Effector CD8-positive, alpha-beta T cell (primary cell): Measurements from ENCODE around the gene ETV2.
"Not testable (repeated sequence)": the region's sequence is repeated elsewhere in the genome, so short reads cannot be mapped to it uniquely, and the experiment has no call there.

Experiments
- DNase-seq: peaks from one replicate; lab custom pipeline; 2025; lab: John Stamatoyannopoulos, UW

Gene ETV2

DNA sequence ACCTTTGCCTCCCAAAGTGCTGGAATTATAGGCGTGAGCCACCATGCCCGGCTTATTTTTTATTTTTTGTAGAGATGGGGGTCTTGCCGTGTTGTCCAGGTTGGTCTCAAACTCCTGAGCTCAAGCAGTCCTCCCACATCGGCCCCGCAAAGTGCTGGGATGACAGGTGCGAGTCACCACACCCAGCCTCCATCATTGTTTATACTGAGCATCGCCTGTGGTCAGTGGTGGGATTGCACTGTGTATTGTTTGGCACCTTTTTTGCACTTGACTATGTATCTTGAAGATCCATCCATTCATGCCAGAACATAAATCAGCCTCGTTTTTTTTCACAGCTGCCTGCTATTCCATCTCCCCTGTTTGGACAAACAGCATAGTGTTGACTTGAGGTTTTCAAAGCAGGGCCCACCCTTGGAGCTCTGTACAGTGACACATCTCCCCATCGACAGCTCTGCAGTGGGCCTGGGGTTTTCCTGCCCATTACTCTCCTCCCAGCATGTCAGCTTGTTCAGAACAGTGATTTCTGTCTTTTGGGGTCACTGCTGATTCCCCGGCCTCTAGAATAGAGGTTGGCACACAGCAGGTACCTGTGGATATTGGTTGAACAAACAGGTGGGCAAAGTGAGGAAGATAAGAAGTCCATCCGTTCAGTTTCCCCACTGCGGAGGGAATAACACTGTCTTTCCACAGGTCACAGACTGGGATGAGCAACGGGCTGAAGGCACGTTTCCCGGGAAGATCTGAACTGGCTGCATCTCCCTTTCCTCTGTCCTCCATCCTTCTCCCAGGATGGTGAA lies 16.6 kb downstream of the ETV2 start:
- no peak for DNase-seq

DNA sequence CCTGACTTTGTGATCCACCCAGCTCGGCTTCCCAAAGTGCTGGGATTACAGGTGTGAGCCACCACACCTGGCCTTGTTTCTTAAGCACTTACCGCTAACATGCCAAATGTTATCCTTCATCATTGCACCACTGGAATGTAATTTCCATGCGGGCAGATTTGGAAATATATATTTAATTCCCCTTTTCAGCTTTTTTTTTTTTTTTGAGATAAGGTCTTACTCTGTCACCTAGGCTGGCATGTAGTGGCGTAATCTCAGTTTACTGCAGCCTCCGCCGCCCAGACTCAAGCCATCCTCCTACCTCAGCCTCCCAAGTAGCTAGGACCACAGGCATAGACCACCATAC lies 20.4 kb downstream of the ETV2 start:
- DNase-seq = no peak

DNA sequence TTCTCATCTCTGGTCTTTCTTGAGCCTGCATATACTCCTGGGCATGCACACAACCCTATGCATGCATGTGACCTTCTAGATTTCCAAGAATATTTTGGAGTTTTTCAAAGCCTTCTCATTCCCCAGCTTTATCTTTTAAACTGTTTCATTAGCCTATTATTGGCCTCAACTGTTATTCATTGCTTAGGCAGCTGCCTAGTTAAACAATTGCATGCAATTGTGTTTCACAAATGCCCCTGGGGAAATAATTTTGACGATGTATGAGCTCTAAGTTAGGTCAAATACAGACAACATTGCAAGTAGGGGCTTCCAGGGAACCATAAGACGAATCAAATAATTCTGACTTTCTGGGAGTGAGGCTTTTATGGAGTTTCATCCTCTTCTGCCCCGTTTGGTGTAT lies 22.4 kb downstream of the ETV2 start:
- no peak for DNase-seq

DNA sequence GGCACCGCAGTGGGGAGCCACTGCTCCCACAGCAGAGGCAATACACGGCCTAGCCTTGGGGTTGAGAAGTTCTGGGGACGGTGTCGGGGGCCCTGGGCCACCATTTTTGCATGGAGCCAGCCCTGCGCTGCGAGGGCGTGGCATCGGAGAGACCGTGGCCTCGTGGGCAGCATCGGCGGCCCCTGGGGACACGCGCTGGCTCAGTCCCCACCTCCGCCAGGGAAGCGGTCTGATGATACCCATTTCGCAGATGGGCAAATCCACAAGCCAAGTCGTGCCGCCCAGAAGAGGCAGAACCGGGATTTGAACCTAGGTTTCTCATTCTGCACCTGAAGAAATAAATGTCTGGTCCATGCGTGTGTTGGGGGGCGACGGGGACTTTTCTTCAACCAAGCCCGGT lies 23.6 kb downstream of the ETV2 start:
- DNase-seq = no peak

DNA sequence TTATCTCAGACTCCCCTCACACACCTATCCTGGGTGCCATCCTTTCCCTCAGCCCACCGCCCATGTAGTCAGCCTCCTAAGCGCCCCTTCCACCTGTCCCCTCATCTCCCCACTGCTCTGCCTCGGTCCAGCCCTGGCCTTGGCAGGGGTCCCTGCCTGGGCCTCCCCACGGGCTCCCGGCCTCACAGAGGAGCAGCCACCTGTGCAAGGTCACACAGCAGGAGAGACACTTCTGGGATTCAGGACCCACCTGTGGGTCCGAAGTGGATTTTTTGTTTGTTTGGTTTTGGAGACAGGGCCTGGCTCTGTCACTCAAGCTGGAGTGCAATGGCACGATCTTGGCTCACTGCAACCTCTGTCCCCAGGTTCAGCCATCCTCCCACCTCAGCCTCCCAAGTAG lies 24.1 kb downstream of the ETV2 start:
- DNase-seq = no peak

DNA sequence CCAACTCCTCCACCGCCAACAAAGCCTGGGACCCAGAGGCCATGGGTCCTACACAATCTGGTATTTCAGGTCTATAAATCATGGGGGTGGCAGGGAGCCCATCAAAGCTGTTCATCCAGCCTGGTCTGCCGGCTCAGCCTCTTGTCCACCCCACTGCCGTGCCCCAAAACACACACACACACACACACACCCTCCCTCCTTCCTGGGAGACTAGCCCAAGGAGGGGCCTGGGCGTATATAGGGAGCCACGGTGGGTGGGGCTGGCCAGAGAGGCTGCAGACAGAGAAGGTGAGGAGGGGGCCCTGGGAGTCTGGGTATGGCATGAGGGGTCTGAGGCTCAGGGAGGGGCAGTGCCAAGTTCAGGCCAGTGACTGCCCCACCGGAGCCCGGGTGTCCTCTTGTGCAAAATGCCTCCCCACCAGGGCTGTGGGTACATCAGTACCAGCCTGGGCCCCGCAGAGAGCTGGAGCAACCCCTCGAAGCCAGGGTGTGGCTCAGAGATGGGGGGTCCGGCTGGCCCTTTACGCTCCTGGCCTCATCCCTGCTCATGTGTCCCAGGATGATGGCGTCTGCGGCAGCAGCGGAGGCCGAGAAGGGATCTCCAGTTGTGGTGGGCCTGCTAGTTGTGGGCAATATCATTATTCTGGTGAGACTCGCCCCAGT lies 24.8 kb downstream of the ETV2 start, which contains the start of gene UPK1A:
Gene UPK1A, plus strand, starts transcription at position 267 of the 663 bp plus-strand sequence. Its CDS starts 296 bp downstream, at position 563.
- no peak for DNase-seq

DNA sequence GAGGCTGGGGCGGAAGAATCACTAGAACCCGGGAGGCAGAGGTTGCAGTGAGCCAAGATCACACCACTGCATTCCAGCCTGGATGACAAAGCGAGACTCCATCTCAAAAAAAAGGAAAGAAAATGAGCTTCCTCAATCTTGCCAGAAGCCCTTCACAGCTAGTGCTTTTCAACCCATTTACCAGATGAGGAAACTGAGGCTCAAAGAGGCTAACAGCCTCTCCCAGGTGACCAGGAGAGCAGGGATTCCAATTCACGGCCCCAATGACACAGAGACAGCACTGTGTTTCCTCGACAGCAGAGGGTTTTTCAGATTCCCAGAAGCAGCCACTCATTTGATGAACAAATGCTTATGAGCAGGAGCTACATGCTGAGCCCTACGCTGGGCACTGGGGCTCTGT lies 28.0 kb downstream of the ETV2 start:
- no peak for DNase-seq

DNA sequence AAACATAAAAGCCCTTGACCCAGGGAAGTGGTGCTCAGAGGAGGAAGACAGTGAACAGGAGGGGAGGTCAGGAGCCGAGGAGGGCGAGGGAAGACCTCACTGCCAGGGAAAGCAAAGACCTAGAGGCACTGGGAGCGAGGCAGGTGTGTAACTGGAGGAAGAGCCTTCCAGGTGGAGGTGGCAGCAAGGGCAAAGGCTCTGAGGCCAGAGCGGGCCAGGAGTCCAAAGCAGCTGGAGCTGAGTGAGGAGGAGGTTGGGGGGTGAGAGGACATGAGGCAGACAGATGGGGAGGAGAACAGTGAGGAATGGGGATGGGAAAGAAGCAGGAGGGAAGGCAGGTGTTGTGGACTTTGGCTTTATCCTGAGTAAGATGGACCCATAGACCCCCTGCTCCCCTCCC lies 28.4 kb downstream of the ETV2 start:
- no peak for DNase-seq

DNA sequence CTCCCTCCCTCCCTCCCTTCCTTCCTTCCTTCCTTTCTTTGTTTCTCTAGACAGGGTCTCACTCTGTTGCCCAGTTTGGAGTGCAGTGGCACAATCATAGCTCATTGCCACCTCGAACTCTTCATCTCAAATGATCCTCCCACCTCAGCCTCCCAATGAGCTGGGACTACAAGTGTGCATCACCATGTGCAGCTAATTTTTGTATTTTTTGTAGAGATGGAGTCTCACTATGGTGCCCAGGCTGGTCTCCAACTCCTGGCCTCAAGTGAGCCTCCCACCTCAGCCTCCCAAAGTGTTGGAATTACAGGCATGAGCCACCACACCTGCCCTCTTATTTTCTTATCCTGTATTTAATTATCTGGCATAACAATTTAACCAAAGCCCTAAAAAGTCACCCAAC lies 29.1 kb downstream of the ETV2 start:
- DNase-seq = no peak

DNA sequence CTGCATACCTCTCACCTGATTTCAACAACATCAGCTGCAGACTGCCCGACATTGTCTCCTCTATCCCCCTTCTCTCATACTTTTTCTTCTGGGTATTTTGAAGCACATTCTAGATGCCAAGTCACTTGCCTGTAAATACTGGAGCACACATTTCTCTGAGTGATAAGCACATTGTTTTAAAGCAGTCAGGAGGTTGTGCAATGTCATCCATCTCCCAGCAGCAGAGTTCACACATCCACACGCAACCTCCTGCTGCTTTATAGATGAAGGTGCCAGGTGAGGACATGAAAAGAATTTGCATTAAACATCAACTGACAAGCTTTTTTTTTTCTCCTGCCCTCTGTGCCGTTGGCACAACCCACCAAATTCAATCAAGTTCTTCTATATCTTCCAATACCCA lies 30.3 kb downstream of the ETV2 start:
- no peak for DNase-seq

DNA sequence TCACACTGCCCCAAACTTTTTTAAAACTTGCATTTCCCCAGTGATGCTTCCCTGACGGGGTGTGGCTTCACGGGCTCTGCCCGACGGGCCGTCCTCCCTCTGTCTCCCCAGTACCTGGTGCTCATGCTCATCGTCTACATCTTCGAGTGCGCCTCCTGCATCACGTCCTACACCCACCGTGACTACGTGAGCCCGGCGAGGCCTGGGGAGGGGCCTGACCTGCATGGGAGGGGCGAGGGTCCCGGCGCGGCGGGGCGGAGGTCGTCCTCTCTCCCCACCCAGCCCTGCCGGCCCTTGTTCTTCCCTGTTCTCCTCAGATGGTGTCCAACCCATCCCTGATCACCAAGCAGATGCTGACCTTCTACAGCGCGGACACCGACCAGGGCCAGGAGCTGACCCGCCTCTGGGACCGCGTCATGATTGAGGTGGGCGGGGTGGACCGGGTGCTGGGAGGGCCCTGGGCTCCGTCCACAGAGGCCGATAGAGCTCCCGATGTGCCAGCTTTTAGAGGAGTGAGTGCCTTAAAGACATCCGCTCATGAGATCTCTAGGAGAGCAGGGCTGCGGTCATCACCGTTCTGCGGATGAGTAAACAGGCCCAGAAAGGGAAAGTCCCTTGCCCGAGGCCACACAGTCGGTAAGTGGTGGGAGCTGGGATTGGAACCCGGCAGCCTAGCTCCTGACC lies 31.7 kb downstream of the ETV2 start:
- no peak for DNase-seq

DNA sequence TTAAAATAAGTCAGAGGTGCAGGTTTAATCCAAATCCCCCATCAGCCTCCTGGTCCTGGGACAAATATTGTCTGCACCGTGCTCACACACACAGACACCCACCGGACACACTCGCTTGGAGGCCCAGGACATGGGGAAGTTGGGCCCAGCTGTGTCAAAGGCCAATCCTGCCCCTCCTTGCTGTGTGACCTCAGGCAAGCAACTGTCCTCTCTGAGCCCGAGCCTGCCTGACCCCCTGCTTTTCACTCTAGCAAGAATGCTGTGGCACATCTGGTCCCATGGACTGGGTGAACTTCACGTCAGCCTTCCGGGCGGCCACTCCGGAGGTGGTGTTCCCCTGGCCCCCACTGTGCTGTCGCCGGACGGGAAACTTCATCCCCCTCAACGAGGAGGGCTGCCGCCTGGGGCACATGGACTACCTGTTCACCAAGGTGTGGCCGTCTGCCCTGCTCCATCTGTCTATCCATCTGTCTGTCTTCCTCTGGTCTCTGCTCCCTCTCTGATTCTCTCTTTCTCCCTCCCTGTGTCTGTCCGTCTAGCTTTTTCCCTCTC lies 34.1 kb downstream of the ETV2 start:
- DNase-seq = no peak

DNA sequence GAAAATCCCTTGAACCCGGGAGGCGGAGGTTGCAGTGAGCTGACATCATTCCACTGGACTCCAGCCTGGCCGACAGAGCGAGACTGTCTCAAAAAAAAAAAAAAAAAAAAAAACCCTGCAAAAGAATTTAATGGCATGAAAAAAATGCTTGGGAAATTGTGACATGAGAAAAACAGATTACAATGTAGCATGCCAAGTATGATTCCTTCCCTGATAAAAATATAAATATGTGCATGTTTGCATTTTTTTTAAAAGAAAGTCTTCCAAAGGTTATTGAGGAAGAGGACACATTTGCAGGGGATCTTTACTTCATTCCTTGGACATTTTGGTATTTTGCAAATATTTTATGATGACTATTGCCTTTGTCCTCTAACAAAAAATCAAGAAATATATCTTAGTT lies 48.3 kb downstream of the ETV2 start:
- DNase-seq = no peak

DNA sequence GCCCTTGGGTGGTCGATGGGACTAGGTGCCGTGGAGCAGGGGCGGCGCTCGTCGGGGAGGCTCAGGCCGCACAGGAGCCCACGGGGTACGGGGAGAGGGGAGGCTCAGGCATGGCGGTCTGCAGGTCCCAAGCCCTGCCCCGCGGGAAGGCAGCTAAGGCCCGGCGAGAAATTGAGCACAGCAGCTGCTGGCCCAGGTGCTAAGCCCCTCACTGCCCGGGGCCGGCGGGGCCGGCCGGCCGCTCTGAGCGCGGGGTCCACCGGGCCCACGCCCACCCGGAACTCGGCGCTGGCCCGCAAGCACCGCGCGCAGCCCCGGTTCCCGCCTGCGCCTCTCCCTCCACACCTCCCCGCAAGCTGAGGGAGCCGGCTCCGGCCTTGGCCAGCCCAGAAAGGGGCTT lies 49.6 kb downstream of the ETV2 start:
- not testable (repeated sequence) for DNase-seq

DNA sequence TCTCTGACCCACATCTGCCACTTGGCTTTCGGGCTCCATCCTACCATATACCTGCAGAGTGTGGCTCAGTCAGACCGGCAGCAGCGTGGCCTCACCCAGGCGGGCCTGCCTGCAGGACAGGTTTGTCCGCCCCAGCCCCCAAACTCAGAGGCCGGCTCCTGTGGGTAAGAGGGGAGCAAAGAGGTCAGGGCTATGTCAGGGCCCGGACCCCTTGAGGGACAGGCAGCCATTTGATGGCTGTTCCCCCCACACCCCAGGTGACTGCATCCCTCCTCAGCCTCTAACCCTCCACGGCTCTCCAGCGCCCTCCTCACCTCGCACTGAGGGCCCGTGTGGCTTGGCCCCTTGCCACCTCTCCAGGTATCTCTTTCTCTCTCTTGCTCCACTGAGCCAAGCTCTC lies 50.5 kb downstream of the ETV2 start:
- no peak for DNase-seq

DNA sequence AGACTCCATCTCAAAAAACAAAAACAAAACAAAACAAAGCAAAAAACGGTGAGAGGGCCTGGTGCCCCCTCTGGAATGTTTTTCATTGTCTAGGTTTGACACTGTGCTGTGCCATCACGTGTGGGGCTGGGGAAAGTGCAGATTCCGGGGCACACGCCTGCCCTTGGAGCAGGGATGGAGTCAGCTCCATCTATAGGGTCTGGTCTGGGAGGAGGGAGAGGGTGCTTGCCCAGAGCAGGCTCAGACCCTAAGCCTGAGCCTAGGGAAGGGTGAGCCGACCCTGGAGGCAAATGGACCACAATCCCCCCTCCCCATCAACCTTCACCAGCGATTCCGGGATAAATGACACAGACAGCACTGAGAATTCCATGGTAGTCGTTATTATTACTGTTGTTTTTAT lies 51.9 kb downstream of the ETV2 start:
- no peak for DNase-seq

DNA sequence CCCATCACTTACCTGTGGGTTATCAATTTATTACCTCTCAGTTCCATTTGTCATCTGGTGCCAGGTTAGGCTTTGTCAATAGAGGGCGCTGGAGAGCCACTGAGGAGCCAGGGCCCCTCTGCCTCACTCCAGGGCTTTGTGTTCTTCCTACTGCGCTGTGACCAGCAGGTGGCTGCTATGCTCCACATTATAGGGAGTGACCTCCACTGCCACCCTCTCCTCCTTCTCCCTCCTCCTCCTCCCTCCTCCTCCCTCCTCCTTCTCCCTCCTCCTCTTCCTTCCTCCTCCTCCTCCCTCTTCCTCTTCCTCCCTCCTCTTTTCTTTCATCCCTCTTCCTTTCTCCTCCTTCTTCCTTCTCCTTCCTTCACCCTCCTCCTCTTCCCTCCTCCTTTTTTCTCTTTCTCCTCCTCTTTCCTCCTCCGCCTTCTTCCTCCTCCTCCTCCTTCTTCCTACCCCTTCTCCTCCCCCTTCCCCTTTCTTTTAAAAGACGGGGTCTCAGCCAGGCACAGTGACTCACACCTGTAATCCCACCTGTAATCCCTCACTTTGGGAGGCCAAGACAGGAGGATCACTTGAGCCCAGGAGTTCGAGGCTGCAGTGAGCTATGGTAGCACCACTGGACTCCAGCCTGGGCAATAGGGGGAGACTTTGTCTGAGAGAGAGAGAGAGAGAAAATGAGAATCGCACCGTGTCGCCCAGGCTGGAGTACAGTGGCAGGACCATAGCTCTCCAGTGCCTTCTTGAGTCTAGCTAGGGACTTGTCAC lies 52.5 kb downstream of the ETV2 start:
- DNase-seq = peak; percentile 81
